GM12892 (cell line): ENCODE measurements around the gene C22orf31.

Source experiments
- DNase-seq: peaks from one replicate; pipeline ENCODE4 v3.0.0; 2011; ENCODE audit not compliant: insufficient read length
- FAIRE-seq: peaks from 2 replicates; lab custom pipeline; 2011; peaks lifted over from hg19 to GRCh38; lab: Jason Lieb, UNC
- POLR2A ChIP-seq: IDR thresholded peaks from 2 replicates; pipeline ENCODE4 v1.6.1; 2011; ENCODE audit warnings: low read depth, low read length, control low read depth
- POLR2AphosphoS5 ChIP-seq: IDR thresholded peaks from 2 replicates; pipeline ENCODE4 v1.6.1; 2011; ENCODE audit warnings: low read depth, low read length, control low read depth
- TAF1 ChIP-seq: IDR thresholded peaks from 2 replicates; pipeline ENCODE4 v1.6.1; 2011; ENCODE audit warnings: low read depth, mild to moderate bottlenecking, control low read depth, low read length, borderline replicate concordance

Gene C22orf31

GRCh38 chr22:29078869-29079207 is 17.2 kb upstream of the C22orf31 start:
- FAIRE-seq (no peak), DNase-seq (no peak)
- no peak for TF ChIP-seq TAF1
- TF ChIP-seq POLR2AphosphoS5: no peak
- no peak for TF ChIP-seq POLR2A

- FAIRE-seq (no peak), DNase-seq (no peak)
- TF ChIP-seq POLR2AphosphoS5: no peak
- TF ChIP-seq POLR2A: no peak
- no peak for TF ChIP-seq TAF1
These were observed 16.6 kb upstream of the C22orf31 start for GRCh38 chr22:29078036-29078868.

GRCh38 chr22:29074276-29074772 is 12.7 kb upstream of the C22orf31 start:
- DNase-seq: no peak
- no peak for TF ChIP-seq POLR2A
- no peak for TF ChIP-seq TAF1
- no peak for TF ChIP-seq POLR2AphosphoS5
- no peak for FAIRE-seq

- FAIRE-seq (no peak), DNase-seq (no peak)
- TF ChIP-seq POLR2A (no peak), POLR2AphosphoS5 (no peak), TAF1 (no peak)
These were observed 12.1 kb upstream of the C22orf31 start for GRCh38 chr22:29073618-29074275.

GRCh38 chr22:29072979-29073617 is 11.5 kb upstream of the C22orf31 start, which contains the start of gene KREMEN1:
Gene KREMEN1, plus strand, starts transcription at chr22:29073035. Its CDS starts 96 bp downstream, at chr22:29073131.
- TF ChIP-seq POLR2AphosphoS5 (no peak), POLR2A (no peak), TAF1 (no peak)
- FAIRE-seq (no peak), DNase-seq (no peak)

- FAIRE-seq: peak; percentile 88
These were observed 10.8 kb upstream of the C22orf31 start for GRCh38 chr22:29072193-29072978.

GRCh38 chr22:29071261-29072045 is 9.8 kb upstream of the C22orf31 start:
- peak; percentile 46 for DNase-seq
- peak; percentile 74 for FAIRE-seq

More at GRCh38 chr22:29072193-29072978, 10.8 kb upstream of the C22orf31 start:
- DNase-seq: peak; percentile 86
- TF ChIP-seq POLR2AphosphoS5 (no peak), POLR2A (no peak), TAF1 (no peak)

GRCh38 chr22:29070490-29070889 is 8.9 kb upstream of the C22orf31 start:
- DNase-seq (no peak), FAIRE-seq (no peak)
- TF ChIP-seq POLR2AphosphoS5 (no peak), POLR2A (no peak), TAF1 (no peak)

More at GRCh38 chr22:29071261-29072045, 9.8 kb upstream of the C22orf31 start:
- TF ChIP-seq POLR2AphosphoS5 (no peak), TAF1 (no peak), POLR2A (peak; percentile 25; the same call in 1 of the 2 replicates)

- TF ChIP-seq POLR2A (no peak), TAF1 (no peak), POLR2AphosphoS5 (no peak)
- DNase-seq: no peak
- FAIRE-seq: no peak
These were observed 7.8 kb upstream of the C22orf31 start for GRCh38 chr22:29069463-29069862.

- no peak for TF ChIP-seq POLR2AphosphoS5
- TF ChIP-seq TAF1: no peak
- TF ChIP-seq POLR2A: no peak
- FAIRE-seq (no peak), DNase-seq (no peak)
These were observed 4.0 kb upstream of the C22orf31 start for GRCh38 chr22:29065468-29066190.
